Left forelimb (tissue), 1 donor: ENCODE results near the gene FAM3A.
"Not testable (repeated sequence)": the region's sequence is repeated elsewhere in the genome, so short reads cannot be mapped to it uniquely, and the experiment has no call there.

Source experiments
- DNase-seq: peaks from one replicate; pipeline ENCODE4 v3.0.0-alpha.2; 2018; ENCODE audit warnings: low spot score

FAM3A gene

DNA sequence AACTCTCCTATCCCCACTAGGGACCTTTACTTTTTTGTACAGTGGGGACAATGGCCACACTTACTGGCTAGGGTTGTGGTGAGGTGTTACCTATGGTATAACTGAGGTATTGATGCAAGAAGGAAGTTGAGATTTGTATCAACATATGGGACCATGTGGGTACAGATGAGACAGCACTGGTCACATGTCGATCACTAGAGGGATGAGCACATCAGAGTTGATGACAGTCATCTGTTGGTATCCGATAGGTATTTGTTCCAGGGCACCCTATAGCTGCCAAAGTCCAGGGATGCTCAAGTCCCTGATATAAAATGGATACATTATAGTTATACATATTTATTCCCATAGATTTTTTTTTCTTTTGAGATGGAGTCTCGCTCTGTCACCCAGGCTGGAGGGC, 13.0 kb downstream of the FAM3A start:
- no peak for DNase-seq

GRCh38 chrX:154502098-154502497, 13.9 kb downstream of the FAM3A start:
- DNase-seq, result no peak

- not testable (repeated sequence) for DNase-seq
Observed at GRCh38 chrX:154501423-154501822, 14.6 kb downstream of the FAM3A start.

GRCh38 chrX:154496591-154497137, 19.4 kb downstream of the FAM3A start:
- DNase-seq, result not testable (repeated sequence)

DNA sequence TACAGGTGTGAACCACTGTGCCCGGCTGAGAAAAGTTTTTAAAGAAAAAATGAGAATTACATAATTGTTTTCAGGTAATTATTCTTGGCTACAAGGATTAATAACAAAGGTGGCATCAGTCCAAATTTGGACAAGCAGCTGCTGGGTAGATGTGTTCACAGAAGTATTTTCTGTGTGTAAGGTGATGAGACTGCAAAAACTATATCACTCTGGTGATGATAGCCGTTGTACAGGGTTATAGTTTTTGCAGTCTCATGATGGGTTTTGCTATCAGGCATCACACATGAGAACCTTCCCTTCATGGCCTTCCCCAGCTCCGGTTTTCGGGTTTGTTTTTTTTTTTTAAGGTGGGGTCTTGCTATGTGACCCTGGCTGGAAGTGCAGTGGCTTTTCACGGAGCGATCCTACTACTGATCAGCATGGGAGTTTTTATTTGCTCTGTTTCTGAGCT, 20.5 kb downstream of the FAM3A start:
- no peak for DNase-seq

DNA sequence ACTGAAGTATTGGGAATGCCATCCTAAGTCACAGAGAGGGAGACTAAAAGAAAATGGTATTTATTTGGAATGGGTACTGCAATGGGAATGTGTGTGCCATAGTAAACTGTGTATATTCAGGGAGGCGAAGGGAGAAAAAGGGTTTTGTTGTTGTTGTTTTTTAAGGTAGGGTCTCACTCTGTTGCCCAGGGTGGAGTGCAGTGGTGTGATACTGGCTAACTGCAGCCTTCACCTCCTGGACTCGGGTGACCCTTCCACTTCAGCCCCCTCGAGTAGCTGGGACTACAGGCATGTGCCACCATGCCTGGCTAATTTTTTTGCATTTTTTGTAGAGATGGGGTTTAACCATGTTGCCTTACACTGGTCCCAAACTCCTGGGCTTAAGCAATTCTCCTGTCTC, 21.3 kb downstream of the FAM3A start:
- no peak for DNase-seq

DNA sequence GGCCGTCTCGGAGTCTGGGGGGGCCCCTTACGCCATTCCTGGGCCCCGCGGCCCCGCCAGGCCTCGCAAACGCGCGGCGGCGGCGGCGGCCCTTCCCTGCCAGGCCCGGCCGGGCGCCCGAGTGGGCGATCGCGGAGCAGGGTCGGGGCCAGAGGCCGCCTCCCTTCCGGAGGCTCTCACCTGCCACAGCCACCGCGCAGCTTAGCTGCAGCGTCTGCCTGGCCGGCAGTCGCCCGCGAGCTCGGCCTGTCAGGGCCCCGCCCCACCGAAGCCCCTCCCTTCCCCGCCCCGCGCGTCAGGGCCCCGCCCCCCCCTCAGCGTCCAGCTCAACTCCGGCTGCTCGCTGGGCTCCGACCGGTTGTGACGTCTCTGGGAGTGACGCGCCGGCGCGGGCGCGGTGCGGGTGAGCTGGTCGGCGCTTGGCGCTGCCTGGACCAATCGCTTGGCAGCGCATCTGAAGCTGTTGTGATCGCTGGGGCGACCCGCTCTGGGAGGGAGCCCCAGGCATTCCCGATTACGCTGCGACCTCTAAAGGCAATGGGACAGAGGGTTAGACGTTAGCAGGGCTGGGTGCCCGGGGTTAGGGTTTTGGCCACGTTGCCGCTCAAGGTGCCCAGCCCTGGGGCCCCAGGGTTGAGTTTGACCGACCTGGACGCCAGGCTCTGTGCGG, 25.5 kb downstream of the FAM3A start, which contains the start of gene SLC10A3:
SLC10A3 (minus strand) TSS at position 216 of the 670 bp plus-strand sequence. CDS start 1,689 bp downstream, outside the sequence.
- peak; percentile 91 for DNase-seq

DNA sequence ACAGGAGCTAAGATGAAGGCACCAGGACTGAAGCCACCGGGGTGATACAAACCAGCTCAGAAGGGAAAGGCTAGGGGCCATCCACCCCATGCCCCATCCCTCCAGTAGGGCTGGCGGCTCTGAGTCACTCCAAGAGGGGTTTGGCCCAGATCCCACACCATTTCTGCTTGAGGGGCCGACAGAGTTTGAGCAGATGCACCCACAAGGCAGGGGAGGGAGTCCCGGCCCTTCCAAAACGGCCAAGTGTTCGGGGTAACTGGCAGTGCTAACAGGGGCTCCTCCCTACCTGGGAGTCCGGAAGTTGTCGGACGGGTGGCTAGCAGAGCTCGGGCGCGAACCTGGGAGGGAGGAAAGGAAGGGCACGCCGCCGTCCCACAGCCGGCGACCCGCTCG, 26.0 kb downstream of the FAM3A start:
- DNase-seq, result no peak

GRCh38 chrX:154489182-154489581, 26.9 kb downstream of the FAM3A start:
- no peak for DNase-seq

- DNase-seq, result no peak
Observed at GRCh38 chrX:154488336-154489075, 27.5 kb downstream of the FAM3A start.

DNA sequence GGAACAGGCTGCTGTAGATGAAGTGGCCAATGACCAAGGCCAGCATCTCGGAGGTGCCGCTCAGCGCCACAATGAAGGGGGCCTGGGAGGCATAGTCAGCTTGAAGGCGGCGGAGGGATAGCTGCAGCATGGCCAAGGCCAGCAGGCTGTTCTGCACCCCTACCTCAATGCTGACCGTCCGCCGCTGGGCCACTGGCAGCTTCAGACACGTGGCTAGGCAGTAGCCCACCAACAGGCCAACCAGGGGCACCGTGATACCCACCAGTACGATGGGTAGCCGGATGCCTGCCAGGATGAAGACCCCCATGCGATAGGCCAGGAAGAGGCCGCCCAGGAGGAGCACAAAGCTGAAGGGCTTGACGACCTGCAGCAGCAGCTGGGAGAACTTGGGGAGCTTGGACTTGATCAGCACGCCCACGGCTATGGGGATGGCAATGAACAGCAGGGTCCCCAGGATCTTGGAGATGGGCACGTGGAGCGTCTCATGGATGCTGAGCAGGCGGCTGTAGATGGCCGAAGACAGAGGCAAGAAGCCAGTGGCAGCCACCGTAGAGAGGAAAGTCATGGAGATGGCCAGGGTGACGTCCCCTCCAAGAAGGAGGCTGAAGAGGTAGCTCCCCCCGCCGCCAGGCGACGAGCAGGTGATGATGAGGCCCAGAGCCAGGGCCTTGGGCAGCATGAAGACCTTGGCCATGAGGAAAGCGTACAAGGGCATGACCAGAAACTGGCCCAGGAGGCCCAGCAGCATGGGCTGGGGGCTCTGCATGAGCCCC, 28.3 kb downstream of the FAM3A start:
- no peak for DNase-seq

DNA sequence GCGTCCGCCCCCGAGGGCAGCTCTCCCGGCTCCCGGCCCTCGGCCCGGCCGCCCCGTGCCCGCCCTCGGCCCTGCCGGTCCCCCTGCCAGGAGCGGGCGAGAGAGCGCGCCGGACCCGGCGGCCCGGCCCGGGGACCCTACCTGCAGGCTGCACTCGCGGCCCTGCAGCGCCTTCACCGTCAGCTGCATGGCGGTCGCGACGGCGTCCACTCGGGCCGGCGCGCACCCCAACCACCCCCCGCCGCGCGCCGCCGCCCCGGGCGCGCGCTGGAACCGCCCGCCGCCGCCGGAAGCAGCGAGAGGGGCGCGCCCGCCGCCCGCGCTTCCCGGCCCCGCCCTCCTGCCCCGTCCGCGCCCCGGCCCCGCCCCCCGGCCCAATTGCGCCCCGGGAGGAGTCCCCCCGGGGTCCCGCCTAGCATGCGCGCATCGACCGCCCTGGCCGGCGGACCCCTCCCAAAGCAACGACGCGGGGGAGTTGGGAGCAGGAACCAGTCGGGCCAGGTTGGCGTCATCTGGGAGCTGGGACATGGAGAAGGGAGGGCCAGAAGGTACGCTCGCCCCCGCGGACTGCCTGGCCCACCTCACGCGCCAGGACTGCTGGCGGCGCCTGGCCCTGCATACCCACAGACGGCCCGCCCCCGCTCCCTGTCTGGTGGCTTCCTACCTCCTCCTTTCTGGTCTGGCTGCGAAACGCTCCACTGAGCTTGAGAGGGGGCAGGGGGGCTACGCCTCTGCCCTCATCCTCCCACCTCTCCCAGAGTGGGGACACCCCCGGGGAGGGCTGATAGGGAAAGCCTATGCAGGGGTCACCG, 29.4 kb downstream of the FAM3A start, which contains the start of gene UBL4A:
UBL4A (minus strand) TSS at position 220 of the 812 bp plus-strand sequence; CDS start at position 189, 31 bp downstream.
- peak; percentile 72 for DNase-seq

DNA sequence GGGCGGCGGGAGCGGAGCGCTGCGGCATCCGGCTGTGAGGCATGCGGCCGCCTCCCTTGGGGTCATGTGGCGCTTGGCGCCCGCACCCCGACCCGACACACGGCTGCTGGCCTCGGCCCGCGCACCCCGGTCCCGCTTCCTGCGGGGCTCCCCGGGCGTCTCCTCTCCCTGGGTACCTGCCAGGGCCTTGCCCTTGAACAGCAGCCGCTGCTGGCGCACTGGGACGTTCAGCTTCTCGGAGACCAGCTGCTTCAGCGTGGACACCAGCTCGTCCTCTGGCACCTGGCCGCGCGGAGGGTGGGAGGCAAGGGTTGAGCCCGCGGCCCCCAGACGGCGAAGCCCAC, 30.0 kb downstream of the FAM3A start:
- no peak for DNase-seq

- no peak for DNase-seq
Observed at GRCh38 chrX:154485150-154486051, 30.6 kb downstream of the FAM3A start.

- DNase-seq, result no peak
Observed at GRCh38 chrX:154484255-154485149, 31.5 kb downstream of the FAM3A start.

DNA sequence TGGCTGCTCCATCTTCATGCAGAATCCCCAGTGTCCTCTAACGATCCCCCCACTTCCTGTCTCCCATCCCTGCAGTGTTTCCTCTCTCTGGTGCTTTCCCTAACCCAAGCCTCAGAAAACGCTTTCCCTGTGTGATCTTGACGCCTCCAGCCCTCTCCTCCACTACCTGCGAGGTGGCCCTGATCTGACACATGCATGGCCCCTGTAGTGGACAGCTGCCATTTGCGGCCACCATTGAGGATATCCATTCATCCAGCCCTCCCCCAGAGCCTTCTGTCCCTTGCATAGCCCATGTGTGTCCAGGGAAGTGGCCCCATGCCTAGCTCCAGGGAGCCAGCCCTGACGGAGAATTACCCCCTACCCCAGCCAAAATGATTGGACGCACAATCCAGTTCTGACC, 32.7 kb downstream of the FAM3A start:
- DNase-seq, result no peak

GRCh38 chrX:154482786-154483185, 33.2 kb downstream of the FAM3A start:
- no peak for DNase-seq

DNA sequence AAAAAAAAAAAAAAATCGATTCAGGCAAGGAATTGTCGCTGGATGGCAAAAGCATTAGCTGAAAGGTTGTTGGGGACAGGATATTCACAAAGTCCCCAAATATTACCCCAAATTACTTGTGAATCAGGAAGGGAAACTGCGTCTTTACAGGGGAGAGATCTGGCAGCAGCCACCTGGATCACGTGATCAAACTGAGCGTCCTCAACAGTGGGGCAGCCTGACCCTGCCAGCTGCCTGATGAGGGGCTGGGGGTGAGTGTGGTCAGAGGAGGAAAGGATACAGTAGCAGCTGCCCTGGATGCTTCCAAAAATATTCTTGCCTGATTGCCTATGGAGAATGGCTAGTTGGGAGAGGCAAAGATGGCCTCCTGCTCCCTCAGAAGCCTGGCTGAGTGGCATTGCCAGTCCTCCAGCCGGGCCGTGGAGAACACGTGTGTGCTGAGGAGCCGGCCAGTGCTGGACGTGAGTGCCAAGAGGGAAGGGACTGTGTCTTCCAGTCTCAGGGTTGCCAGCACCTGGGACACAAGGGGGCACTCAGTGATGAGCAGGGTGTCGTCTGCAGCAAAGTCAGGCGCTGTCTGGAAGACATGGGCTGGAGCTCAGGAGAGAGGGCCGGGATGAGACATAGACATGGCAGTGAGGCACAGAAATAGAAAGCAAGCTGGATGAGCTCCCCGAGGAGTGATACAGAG, 34.0 kb downstream of the FAM3A start:
- no peak for DNase-seq

- DNase-seq, result no peak
Observed at GRCh38 chrX:154481195-154481594, 34.8 kb downstream of the FAM3A start.
